CD14-positive monocyte (primary cell): Measurements from ENCODE around the gene PFAS. TPM values are rescaled to one million over a fixed set of nuclear protein-coding genes. Genes with fewer than 3 reads are reported as not detected.

Source experiments
- DNase-seq, 3 donors: peaks; one replicate each; pipeline ENCODE4 v3.0.0-alpha.2; 2011 to 2022
- H2AFZ ChIP-seq: 2 replicates; pipeline ENCODE4 v1.6.0; 2012; ENCODE audit warnings: mild to moderate bottlenecking, low read depth, low read length, inconsistent platforms; ENCODE audit not compliant: insufficient read depth, poor library complexity, severe bottlenecking
- H3K27ac ChIP-seq, 2 donors: 1 replicate in 1 of 2; 2 replicates in 1 of 2; pipeline ENCODE4 v1.5.1; 2012 to 2013; ENCODE audit warnings: low read length in 2 of 2, control low read depth in 1 of 2, inconsistent platforms in 1 of 2, low read depth in 1 of 2, mild to moderate bottlenecking in 1 of 2
- H3K27me3 ChIP-seq, 2 donors: one replicate each; pipeline versions ENCODE4 v1.6.0 to v1.6.1; 2011 to 2013; ENCODE audit warnings: low read length in 2 of 2; ENCODE audit not compliant: control insufficient read depth in 2 of 2, insufficient read depth in 2 of 2
- H3K36me3 ChIP-seq, 2 donors: replicated peaks in 1 of 2; 1 replicate in 1 of 2; 2 replicates in 1 of 2; pipeline versions ENCODE4 v1.5.1 to v1.6.1; 2012 to 2013; ENCODE audit warnings: low read length in 2 of 2, control low read depth in 1 of 2, inconsistent platforms in 1 of 2, mild to moderate bottlenecking in 1 of 2; ENCODE audit not compliant: insufficient read depth in 2 of 2, control insufficient read depth in 1 of 2
- H3K4me1 ChIP-seq, 2 donors: 1 replicate in 1 of 2; 2 replicates in 1 of 2; pipeline versions ENCODE4 v1.5.1 to v1.6.1; 2012 to 2013; ENCODE audit warnings: low read length in 2 of 2, control low read depth in 1 of 2, inconsistent platforms in 1 of 2, mild to moderate bottlenecking in 1 of 2, moderate library complexity in 1 of 2; ENCODE audit not compliant: insufficient read depth in 2 of 2, control insufficient read depth in 1 of 2
- H3K4me2 ChIP-seq: replicated peaks from 2 replicates; pipeline ENCODE3; 2012; ENCODE audit warnings: low read length, moderate library complexity, mild to moderate bottlenecking; ENCODE audit not compliant: poor library complexity, severe bottlenecking; ENCODE audit errors: extremely low read depth
- H3K4me3 ChIP-seq, 3 experiments: fragments of 200-600 bp in 1 of 3; sonication (generic) in 1 of 3; replicated peaks in 1 of 3; 1 replicate in 2 of 3; 2 replicates in 1 of 3; pipeline ENCODE4 v1.5.1; 2011 to 2013; ENCODE audit warnings: low read length in 3 of 3, mild to moderate bottlenecking in 3 of 3, control low read depth in 2 of 3, low read depth in 2 of 3, inconsistent platforms in 1 of 3, moderate library complexity in 1 of 3
- H3K79me2 ChIP-seq: 2 replicates; pipeline ENCODE4 v1.6.0; 2012; ENCODE audit warnings: mild to moderate bottlenecking, control low read depth, inconsistent platforms, low read length, moderate library complexity; ENCODE audit not compliant: insufficient read depth
- H3K9ac ChIP-seq: 2 replicates; pipeline ENCODE4 v1.6.0; 2017; ENCODE audit warnings: low read length, mild to moderate bottlenecking; ENCODE audit not compliant: insufficient read depth, poor library complexity, severe bottlenecking
- H3K9me3 ChIP-seq, 2 donors: replicated peaks in 1 of 2; 1 replicate in 1 of 2; 2 replicates in 1 of 2; pipeline versions ENCODE4 v1.5.1 to v1.6.1; 2012 to 2013; ENCODE audit warnings: low read length in 2 of 2, control low read depth in 1 of 2; ENCODE audit not compliant: control insufficient read depth in 1 of 2, insufficient read depth in 1 of 2
- H4K20me1 ChIP-seq: 2 replicates; pipeline ENCODE4 v1.6.0; 2012; ENCODE audit warnings: mild to moderate bottlenecking, low read length, control low read depth, moderate library complexity; ENCODE audit not compliant: insufficient read depth
- H3K27ac Mint-ChIP-seq, 7 donors: one replicate each; pipeline ENCODE4 v1.8.0; 2020; ENCODE audit warnings: mild to moderate bottlenecking in 7 of 7, mixed read lengths in 7 of 7, moderate library complexity in 6 of 7, inconsistent platforms in 2 of 7
- H3K27me3 Mint-ChIP-seq, 3 donors: one replicate each; pipeline ENCODE4 v1.8.0; 2021 to 2022; ENCODE audit warnings: low read depth in 3 of 3, mild to moderate bottlenecking in 3 of 3, mixed read lengths in 3 of 3, moderate library complexity in 3 of 3, inconsistent platforms in 1 of 3
- H3K36me3 Mint-ChIP-seq, 2 donors: one replicate each; pipeline ENCODE4 v1.8.0; 2020; ENCODE audit warnings: mixed read lengths in 2 of 2, inconsistent platforms in 1 of 2, mild to moderate bottlenecking in 1 of 2
- H3K4me1 Mint-ChIP-seq: one replicate; pipeline ENCODE4 v1.8.0; 2020; ENCODE audit warnings: mild to moderate bottlenecking, mixed read lengths
- H3K4me3 Mint-ChIP-seq, 2 donors: one replicate each; pipeline ENCODE4 v1.8.0; 2020; ENCODE audit warnings: mild to moderate bottlenecking in 2 of 2, mixed read lengths in 2 of 2, moderate library complexity in 1 of 2
- H3K9me3 Mint-ChIP-seq, 7 donors: one replicate each; pipeline ENCODE4 v1.8.0; 2020 to 2022; ENCODE audit warnings: mixed read lengths in 7 of 7, mild to moderate bottlenecking in 6 of 7, moderate library complexity in 6 of 7, inconsistent platforms in 2 of 7
- WGBS: methylation state at CpG from one replicate; pipeline ENCODE4 v1.1.5; 2013; ENCODE audit warnings: missing lambda C conversion rate; ENCODE audit not compliant: insufficient coverage; 5-methylcytosine and 5-hydroxymethylcytosine counted together
- intact Hi-C, 2 donors: fragments of 100-400 bp; cut with micrococcal nuclease; formaldehyde crosslinking; loops; one replicate each; pipeline versions ENCODE4 v1.15.0 to v1.15.1; 2023
- polyA plus RNA-seq, 3 donors: library from polyadenylated mRNA; depleted of rRNA in 1 of 3; unstranded in 2 of 3; stranded (reverse) in 1 of 3; fragments of 300-500 nt in 2 of 3; fragments of >200 nt in 1 of 3; fragmentation: Illumina TruSeq in 2 of 3; gene quantifications; 1 replicate in 2 of 3; 2 replicates in 1 of 3; pipeline ENCODE4 v1.2.3, GENCODE V29; 2012 to 2021
- TF ChIP-seq, protein P1 (sequence below): fragments of 200-600 bp; IDR thresholded peaks from one replicate; pipeline ENCODE4 v1.8.0; 2022; ENCODE audit warnings: antibody characterized with exemption, mild to moderate bottlenecking

Gene PFAS
- polyA plus RNA-seq, 3 donors: 4.1 to 12.8 (median 4.4) TPM

GRCh38 chr17:8220783-8221662, 28.1 kb upstream of the PFAS start:
- no peaks in the 10 kb centered on the region for H3K27me3 ChIP-seq
- peaks cover 10 to 21% of the 10 kb centered on the region in 2 donors for H3K36me3 ChIP-seq
- intact Hi-C loops: loop anchor here (2.0 to 5.0 kb wide), 3 partner anchors 34 to 104 kb away; partner anchors contain the start of gene ALOXE3 (in 1 of the 2)
- Mint-ChIP-seq H3K9me3 (peaks cover 0 to 3% (median 0%) of the 10 kb centered on the region in 7 donors), H3K27ac (peak overlapping the region; percentile 98 to 99 (median 98)), H3K27me3 (peaks cover 0 to 7% (median 0%) of the 10 kb centered on the region in 3 donors), H3K4me1 (peaks cover 33% of the 10 kb centered on the region), H3K4me3 (peak overlapping the region; percentile 96 to 98), H3K36me3 (peaks cover 20 to 27% of the 10 kb centered on the region in 2 donors)
- peaks cover 34% of the 10 kb centered on the region for H3K79me2 ChIP-seq
- H3K9ac ChIP-seq: peak overlapping the region; percentile 88
- H3K9me3 ChIP-seq: no peaks in the 10 kb centered on the region
- TF ChIP-seq, protein P1, sequence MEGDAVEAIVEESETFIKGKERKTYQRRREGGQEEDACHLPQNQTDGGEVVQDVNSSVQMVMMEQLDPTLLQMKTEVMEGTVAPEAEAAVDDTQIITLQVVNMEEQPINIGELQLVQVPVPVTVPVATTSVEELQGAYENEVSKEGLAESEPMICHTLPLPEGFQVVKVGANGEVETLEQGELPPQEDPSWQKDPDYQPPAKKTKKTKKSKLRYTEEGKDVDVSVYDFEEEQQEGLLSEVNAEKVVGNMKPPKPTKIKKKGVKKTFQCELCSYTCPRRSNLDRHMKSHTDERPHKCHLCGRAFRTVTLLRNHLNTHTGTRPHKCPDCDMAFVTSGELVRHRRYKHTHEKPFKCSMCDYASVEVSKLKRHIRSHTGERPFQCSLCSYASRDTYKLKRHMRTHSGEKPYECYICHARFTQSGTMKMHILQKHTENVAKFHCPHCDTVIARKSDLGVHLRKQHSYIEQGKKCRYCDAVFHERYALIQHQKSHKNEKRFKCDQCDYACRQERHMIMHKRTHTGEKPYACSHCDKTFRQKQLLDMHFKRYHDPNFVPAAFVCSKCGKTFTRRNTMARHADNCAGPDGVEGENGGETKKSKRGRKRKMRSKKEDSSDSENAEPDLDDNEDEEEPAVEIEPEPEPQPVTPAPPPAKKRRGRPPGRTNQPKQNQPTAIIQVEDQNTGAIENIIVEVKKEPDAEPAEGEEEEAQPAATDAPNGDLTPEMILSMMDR: no peak
- H3K27ac ChIP-seq: peak overlapping the region; percentile 93 to 94
- H3K4me3 ChIP-seq: peak overlapping the region; percentile 74 to 96 (median 93)
- peak overlapping the region; percentile 84 for H2AFZ ChIP-seq
- H4K20me1 ChIP-seq: peaks cover 11% of the 10 kb centered on the region
- peak; percentile 82 to 93 (median 89) for DNase-seq
- peak overlapping the region; percentile 84 for H3K4me2 ChIP-seq
- under 1% methylated on average over 30 of the region's 45 CpGs for whole genome bisulfite sequencing
- H3K4me1 ChIP-seq: peaks cover 23 to 32% of the 10 kb centered on the region in 2 donors

DNA sequence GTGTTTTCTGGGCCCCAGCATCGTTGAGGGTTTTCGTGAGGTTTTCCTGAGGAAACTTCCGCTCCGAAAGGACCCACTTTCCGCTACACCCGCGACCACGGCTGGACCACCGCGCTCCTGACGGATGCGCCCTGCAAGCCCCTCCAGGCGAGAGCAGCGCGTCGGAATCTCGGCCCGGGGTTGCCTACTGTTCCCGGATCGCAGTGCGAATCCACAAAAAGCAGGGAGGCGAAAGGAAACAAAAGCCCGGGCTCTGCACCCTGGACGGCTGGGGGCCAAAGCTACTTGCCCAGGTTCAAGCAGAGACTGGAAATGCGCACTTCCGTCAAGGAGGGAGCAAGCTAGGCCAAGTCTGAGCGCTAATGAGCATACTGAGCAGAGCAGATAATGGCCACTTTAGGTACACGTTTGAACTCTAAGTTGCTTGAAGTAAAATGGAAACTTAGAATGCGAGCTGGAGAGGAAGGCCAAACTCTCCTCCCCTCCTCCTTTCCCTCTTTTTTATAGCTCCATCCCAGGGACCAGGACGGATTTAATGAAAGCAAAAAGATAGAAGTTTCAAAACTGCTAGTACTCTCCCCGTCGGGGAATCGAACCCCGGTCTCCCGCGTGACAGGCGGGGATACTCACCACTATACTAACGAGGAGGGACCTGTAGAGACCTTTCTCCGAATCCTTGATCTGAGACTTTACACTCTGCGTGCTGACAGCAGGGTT, 27.3 kb upstream of the PFAS start:
- Histone ChIP-seq H3K9ac (peak overlapping the region; percentile 88), H2AFZ (peak overlapping the region; percentile 84), H3K4me1 (peaks cover 31 to 40% of the 10 kb centered on the region in 2 donors), H3K79me2 (peaks cover 34% of the 10 kb centered on the region), H3K27ac (peak overlapping the region; percentile 93 to 94), H3K36me3 (peaks cover 10 to 21% of the 10 kb centered on the region in 2 donors), H3K9me3 (no peaks in the 10 kb centered on the region), H3K4me3 (peak overlapping the region; percentile 74 to 96 (median 93)), H3K27me3 (no peaks in the 10 kb centered on the region), H4K20me1 (peaks cover 11% of the 10 kb centered on the region), H3K4me2 (peak overlapping the region; percentile 84)
- H3K27me3 Mint-ChIP-seq: peaks cover 0 to 7% (median 0%) of the 10 kb centered on the region in 3 donors
- H3K9me3 Mint-ChIP-seq: peaks cover 0 to 3% (median 0%) of the 10 kb centered on the region in 7 donors
- peak overlapping the region; percentile 98 to 99 (median 98) for H3K27ac Mint-ChIP-seq
- H3K36me3 Mint-ChIP-seq: peaks cover 22 to 27% of the 10 kb centered on the region in 2 donors
- TF ChIP-seq, protein P1: no peak
- peak; percentile 69 to 89 (median 84) for DNase-seq
- 0% methylated on average over 35 of the region's 40 CpGs for WGBS
- intact Hi-C loops: loop anchor here (2.0 to 5.0 kb wide), 7 partner anchors 25 to 105 kb away; partner anchors contain the start of genes ALOXE3 (in 1 of the 2), BORCS6 (in 1 of the 2), CTC1 (in 1 of the 2) and PFAS (in 1 of the 2)
- H3K4me1 Mint-ChIP-seq: peaks cover 41% of the 10 kb centered on the region
- H3K4me3 Mint-ChIP-seq: peak overlapping the region; percentile 96 to 98
